HEK293 (cell line): ENCODE data around the gene ALDOA.

Experiments
- GLIS2 ChIP-seq: fragments of 450-650 bp; formaldehyde crosslinking; IDR thresholded peaks from 2 replicates; pipeline ENCODE4 v1.5.1; 2016; ENCODE audit warnings: missing biosample characterization, missing genetic modification characterization
- HOXD13 ChIP-seq: sonication (generic); formaldehyde crosslinking; IDR thresholded peaks from 2 replicates; pipeline ENCODE4 v1.8.0; 2022; ENCODE audit warnings: missing genetic modification reagents, borderline replicate concordance
- SALL2 ChIP-seq: fragments of 450-650 bp; formaldehyde crosslinking; IDR thresholded peaks from 2 replicates; pipeline ENCODE4 v1.5.0; 2017; ENCODE audit warnings: missing biosample characterization, mild to moderate bottlenecking, missing genetic modification characterization, borderline replicate concordance
- SETDB1 ChIP-seq: IDR thresholded peaks from one replicate; pipeline ENCODE4 v1.6.1; 2017; ENCODE audit warnings: mild to moderate bottlenecking, low read length, moderate library complexity, mixed read lengths; ENCODE audit not compliant: insufficient read length
- SP3 ChIP-seq: fragments of 450-650 bp; formaldehyde crosslinking; IDR thresholded peaks from 2 replicates; pipeline ENCODE4 v1.5.1; 2016; ENCODE audit warnings: missing biosample characterization, missing genetic modification characterization
- SP7 ChIP-seq: fragments of 450-650 bp; formaldehyde crosslinking; IDR thresholded peaks from 2 replicates; pipeline ENCODE4 v1.5.1; 2016; ENCODE audit warnings: missing biosample characterization, missing genetic modification characterization
- ZBTB7A ChIP-seq: fragments of 450-650 bp; formaldehyde crosslinking; IDR thresholded peaks from 2 replicates; pipeline ENCODE4 v1.5.1; 2016; ENCODE audit warnings: low read depth, missing biosample characterization, missing genetic modification characterization
- ZBTB8A ChIP-seq: fragments of 450-650 bp; formaldehyde crosslinking; IDR thresholded peaks from 2 replicates; pipeline ENCODE4 v1.5.1; 2016; ENCODE audit warnings: missing biosample characterization, missing genetic modification characterization
- ZFHX2 ChIP-seq: fragments of 450-650 bp; formaldehyde crosslinking; conservative IDR thresholded peaks from 2 replicates; pipeline ENCODE4 v1.5.1; 2016; ENCODE audit warnings: missing biosample characterization, missing genetic modification characterization
- ZNF10 ChIP-seq: fragments of 450-650 bp; formaldehyde crosslinking; IDR thresholded peaks from 2 replicates; pipeline ENCODE4 v1.5.1; 2017; ENCODE audit warnings: missing biosample characterization, missing genetic modification characterization
- ZNF112 ChIP-seq: fragments of 450-650 bp; formaldehyde crosslinking; IDR thresholded peaks from 2 replicates; pipeline ENCODE4 v1.5.0; 2017; ENCODE audit warnings: missing biosample characterization, missing genetic modification characterization
- ZNF121 ChIP-seq: fragments of 450-650 bp; formaldehyde crosslinking; IDR thresholded peaks from 2 replicates; pipeline ENCODE4 v1.5.1; 2016; ENCODE audit warnings: missing biosample characterization, missing genetic modification characterization
- ZNF169 ChIP-seq: fragments of 450-650 bp; formaldehyde crosslinking; IDR thresholded peaks from 2 replicates; pipeline ENCODE4 v1.5.1; 2016; ENCODE audit warnings: missing biosample characterization, missing genetic modification characterization
- ZNF211 ChIP-seq: fragments of 450-650 bp; formaldehyde crosslinking; IDR thresholded peaks from 2 replicates; pipeline ENCODE4 v1.5.1; 2016; ENCODE audit warnings: low read depth, missing biosample characterization, missing genetic modification characterization
- ZNF221 ChIP-seq: fragments of 450-650 bp; formaldehyde crosslinking; IDR thresholded peaks from 2 replicates; pipeline ENCODE4 v1.5.1; 2017; ENCODE audit warnings: missing biosample characterization, missing genetic modification characterization, borderline replicate concordance
- ZNF350 ChIP-seq: fragments of 450-650 bp; formaldehyde crosslinking; IDR thresholded peaks from 2 replicates; pipeline ENCODE4 v1.5.0; 2017; ENCODE audit warnings: missing biosample characterization, mild to moderate bottlenecking, missing genetic modification characterization
- ZNF366 ChIP-seq: fragments of 450-650 bp; formaldehyde crosslinking; conservative IDR thresholded peaks from 2 replicates; pipeline ENCODE4 v1.5.1; 2016; ENCODE audit warnings: missing biosample characterization, missing genetic modification characterization
- ZNF449 ChIP-seq: fragments of 450-650 bp; formaldehyde crosslinking; IDR thresholded peaks from 2 replicates; pipeline ENCODE4 v1.5.1; 2017; ENCODE audit warnings: missing biosample characterization, mild to moderate bottlenecking, missing genetic modification characterization, moderate library complexity
- ZNF473 ChIP-seq: fragments of 450-650 bp; formaldehyde crosslinking; IDR thresholded peaks from 2 replicates; pipeline ENCODE4 v1.5.1; 2017; ENCODE audit warnings: missing biosample characterization, missing genetic modification characterization
- ZNF48 ChIP-seq: fragments of 450-650 bp; formaldehyde crosslinking; IDR thresholded peaks from 2 replicates; pipeline ENCODE4 v1.5.1; 2016; ENCODE audit warnings: missing biosample characterization, missing genetic modification characterization
- ZNF510 ChIP-seq: fragments of 450-650 bp; formaldehyde crosslinking; IDR thresholded peaks from 2 replicates; pipeline ENCODE4 v1.5.1; 2018; ENCODE audit warnings: mild to moderate bottlenecking, missing genetic modification characterization, missing biosample characterization; ENCODE audit not compliant: insufficient replicate concordance
- ZNF571 ChIP-seq: fragments of 450-650 bp; formaldehyde crosslinking; IDR thresholded peaks from 2 replicates; pipeline ENCODE4 v1.5.0; 2017; ENCODE audit warnings: missing biosample characterization, missing genetic modification characterization
- ZNF664 ChIP-seq: fragments of 450-650 bp; formaldehyde crosslinking; IDR thresholded peaks from 2 replicates; pipeline ENCODE4 v1.5.1; 2016; ENCODE audit warnings: missing biosample characterization, missing genetic modification characterization
- ZNF785 ChIP-seq: fragments of 450-650 bp; formaldehyde crosslinking; IDR thresholded peaks from 2 replicates; pipeline ENCODE4 v1.5.1; 2016; ENCODE audit warnings: missing biosample characterization, missing genetic modification characterization
- ZNF843 ChIP-seq: fragments of 450-650 bp; formaldehyde crosslinking; IDR thresholded peaks from 2 replicates; pipeline ENCODE4 v1.5.1; 2016; ENCODE audit warnings: missing biosample characterization, missing genetic modification characterization
- ZSCAN30 ChIP-seq: fragments of 450-650 bp; IDR thresholded peaks from 2 replicates; pipeline ENCODE4 v1.5.1; 2018; ENCODE audit warnings: missing biosample characterization, mild to moderate bottlenecking, missing genetic modification characterization, moderate library complexity
- TF ChIP-seq, protein P1 (sequence below): fragments of 450-650 bp; formaldehyde crosslinking; IDR thresholded peaks from 2 replicates; pipeline ENCODE4 v1.5.1; 2016; ENCODE audit warnings: missing biosample characterization, missing genetic modification characterization
- TF ChIP-seq, protein P2 (sequence below): fragments of 450-650 bp; formaldehyde crosslinking; IDR thresholded peaks from 2 replicates; pipeline ENCODE4 v1.5.1; 2016; ENCODE audit warnings: missing biosample characterization, missing genetic modification characterization
- TF ChIP-seq, protein P3 (sequence below): fragments of 450-650 bp; formaldehyde crosslinking; IDR thresholded peaks from 2 replicates; pipeline ENCODE4 v1.5.1; 2016; ENCODE audit warnings: missing biosample characterization, missing genetic modification characterization
- TF ChIP-seq, protein P4 (sequence below): fragments of 450-650 bp; formaldehyde crosslinking; optimal IDR thresholded peaks from 2 replicates; pipeline ENCODE3; 2016; ENCODE audit warnings: missing biosample characterization, mild to moderate bottlenecking, missing genetic modification characterization
- TF ChIP-seq, protein P5 (sequence below): fragments of 450-650 bp; formaldehyde crosslinking; IDR thresholded peaks from 2 replicates; pipeline ENCODE4 v1.5.1; 2016; ENCODE audit warnings: missing biosample characterization, missing genetic modification characterization
- TF ChIP-seq, protein P6 (sequence below): fragments of 450-650 bp; formaldehyde crosslinking; IDR thresholded peaks from 2 replicates; pipeline ENCODE4; 2016; ENCODE audit warnings: missing biosample characterization, missing genetic modification characterization

ALDOA gene

GRCh38 chr16:30063893-30064728 lies 1.4 kb upstream of the ALDOA start (continued):
- TF ChIP-seq ZNF10: peak; percentile 10; the same call in 1 of the 2 replicates
- TF ChIP-seq, protein P1, sequence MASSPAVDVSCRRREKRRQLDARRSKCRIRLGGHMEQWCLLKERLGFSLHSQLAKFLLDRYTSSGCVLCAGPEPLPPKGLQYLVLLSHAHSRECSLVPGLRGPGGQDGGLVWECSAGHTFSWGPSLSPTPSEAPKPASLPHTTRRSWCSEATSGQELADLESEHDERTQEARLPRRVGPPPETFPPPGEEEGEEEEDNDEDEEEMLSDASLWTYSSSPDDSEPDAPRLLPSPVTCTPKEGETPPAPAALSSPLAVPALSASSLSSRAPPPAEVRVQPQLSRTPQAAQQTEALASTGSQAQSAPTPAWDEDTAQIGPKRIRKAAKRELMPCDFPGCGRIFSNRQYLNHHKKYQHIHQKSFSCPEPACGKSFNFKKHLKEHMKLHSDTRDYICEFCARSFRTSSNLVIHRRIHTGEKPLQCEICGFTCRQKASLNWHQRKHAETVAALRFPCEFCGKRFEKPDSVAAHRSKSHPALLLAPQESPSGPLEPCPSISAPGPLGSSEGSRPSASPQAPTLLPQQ (tag by site-specific recombination): no peak
- peak; percentile 63 for TF ChIP-seq ZSCAN30 (tag by site-specific recombination)
- TF ChIP-seq, protein P2, sequence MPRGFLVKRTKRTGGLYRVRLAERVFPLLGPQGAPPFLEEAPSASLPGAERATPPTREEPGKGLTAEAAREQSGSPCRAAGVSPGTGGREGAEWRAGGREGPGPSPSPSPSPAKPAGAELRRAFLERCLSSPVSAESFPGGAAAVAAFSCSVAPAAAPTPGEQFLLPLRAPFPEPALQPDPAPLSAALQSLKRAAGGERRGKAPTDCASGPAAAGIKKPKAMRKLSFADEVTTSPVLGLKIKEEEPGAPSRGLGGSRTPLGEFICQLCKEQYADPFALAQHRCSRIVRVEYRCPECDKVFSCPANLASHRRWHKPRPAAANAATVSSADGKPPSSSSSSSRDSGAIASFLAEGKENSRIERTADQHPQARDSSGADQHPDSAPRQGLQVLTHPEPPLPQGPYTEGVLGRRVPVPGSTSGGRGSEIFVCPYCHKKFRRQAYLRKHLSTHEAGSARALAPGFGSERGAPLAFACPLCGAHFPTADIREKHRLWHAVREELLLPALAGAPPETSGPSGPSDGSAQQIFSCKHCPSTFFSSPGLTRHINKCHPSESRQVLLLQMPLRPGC (tag by site-specific recombination): no peak
- TF ChIP-seq ZNF121 (tag by site-specific recombination): no peak
- TF ChIP-seq HOXD13 (CRISPR knock-in tag): no peak
- TF ChIP-seq ZNF473 (tag by site-specific recombination): no peak
- TF ChIP-seq ZNF449 (tag by site-specific recombination): no peak
- TF ChIP-seq, protein P3, sequence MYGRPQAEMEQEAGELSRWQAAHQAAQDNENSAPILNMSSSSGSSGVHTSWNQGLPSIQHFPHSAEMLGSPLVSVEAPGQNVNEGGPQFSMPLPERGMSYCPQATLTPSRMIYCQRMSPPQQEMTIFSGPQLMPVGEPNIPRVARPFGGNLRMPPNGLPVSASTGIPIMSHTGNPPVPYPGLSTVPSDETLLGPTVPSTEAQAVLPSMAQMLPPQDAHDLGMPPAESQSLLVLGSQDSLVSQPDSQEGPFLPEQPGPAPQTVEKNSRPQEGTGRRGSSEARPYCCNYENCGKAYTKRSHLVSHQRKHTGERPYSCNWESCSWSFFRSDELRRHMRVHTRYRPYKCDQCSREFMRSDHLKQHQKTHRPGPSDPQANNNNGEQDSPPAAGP (tag by site-specific recombination): peak; percentile 36; the same call in 1 of the 2 replicates
- TF ChIP-seq ZNF785 (tag by site-specific recombination): no peak
- TF ChIP-seq GLIS2: peak; percentile 82
- TF ChIP-seq ZNF366 (tag by site-specific recombination): peak; percentile 69
- TF ChIP-seq, protein P4, sequence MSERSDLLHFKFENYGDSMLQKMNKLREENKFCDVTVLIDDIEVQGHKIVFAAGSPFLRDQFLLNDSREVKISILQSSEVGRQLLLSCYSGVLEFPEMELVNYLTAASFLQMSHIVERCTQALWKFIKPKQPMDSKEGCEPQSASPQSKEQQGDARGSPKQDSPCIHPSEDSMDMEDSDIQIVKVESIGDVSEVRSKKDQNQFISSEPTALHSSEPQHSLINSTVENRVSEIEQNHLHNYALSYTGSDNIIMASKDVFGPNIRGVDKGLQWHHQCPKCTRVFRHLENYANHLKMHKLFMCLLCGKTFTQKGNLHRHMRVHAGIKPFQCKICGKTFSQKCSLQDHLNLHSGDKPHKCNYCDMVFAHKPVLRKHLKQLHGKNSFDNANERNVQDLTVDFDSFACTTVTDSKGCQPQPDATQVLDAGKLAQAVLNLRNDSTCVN (tag by site-specific recombination): no peak
- peak; percentile 34 for TF ChIP-seq SP3 (tag by site-specific recombination)
- TF ChIP-seq SP7 (tag by site-specific recombination): 0 out of 2 replicates have a peak, but pooled peaks have one; percentile 23
- TF ChIP-seq, protein P5, sequence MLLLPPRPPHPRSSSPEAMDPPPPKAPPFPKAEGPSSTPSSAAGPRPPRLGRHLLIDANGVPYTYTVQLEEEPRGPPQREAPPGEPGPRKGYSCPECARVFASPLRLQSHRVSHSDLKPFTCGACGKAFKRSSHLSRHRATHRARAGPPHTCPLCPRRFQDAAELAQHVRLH (tag by site-specific recombination): no peak
- TF ChIP-seq SETDB1: no peak
- no peak for TF ChIP-seq ZNF221 (tag by site-specific recombination)
- TF ChIP-seq ZFHX2 (tag by site-specific recombination): peak; percentile 62; the same call in 1 of the 2 replicates
- TF ChIP-seq, protein P6, sequence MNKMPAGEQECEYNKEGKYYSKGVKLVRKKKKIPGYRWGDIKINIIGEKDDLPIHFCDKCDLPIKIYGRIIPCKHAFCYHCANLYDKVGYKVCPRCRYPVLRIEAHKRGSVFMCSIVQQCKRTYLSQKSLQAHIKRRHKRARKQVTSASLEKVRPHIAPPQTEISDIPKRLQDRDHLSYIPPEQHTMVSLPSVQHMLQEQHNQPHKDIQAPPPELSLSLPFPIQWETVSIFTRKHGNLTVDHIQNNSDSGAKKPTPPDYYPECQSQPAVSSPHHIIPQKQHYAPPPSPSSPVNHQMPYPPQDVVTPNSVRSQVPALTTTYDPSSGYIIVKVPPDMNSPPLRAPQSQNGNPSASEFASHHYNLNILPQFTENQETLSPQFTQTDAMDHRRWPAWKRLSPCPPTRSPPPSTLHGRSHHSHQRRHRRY (tag by site-specific recombination): 0 out of 2 replicates have a peak, but pooled peaks have one; percentile 56
- no peak for TF ChIP-seq ZNF350 (tag by site-specific recombination)
- no peak for TF ChIP-seq ZNF843 (tag by site-specific recombination)
- TF ChIP-seq ZNF571 (tag by site-specific recombination): no peak
- peak; percentile 63; the same call in 1 of the 2 replicates for TF ChIP-seq ZBTB8A (tag by site-specific recombination)
- TF ChIP-seq SALL2 (tag by site-specific recombination): no peak
- no peak for TF ChIP-seq ZNF211 (tag by site-specific recombination)
- TF ChIP-seq ZNF48: no peak
- no peak for TF ChIP-seq ZNF169 (tag by site-specific recombination)
- TF ChIP-seq ZBTB7A: no peak
- no peak for TF ChIP-seq ZNF112
- no peak for TF ChIP-seq ZNF510 (tag by site-specific recombination)
- TF ChIP-seq ZNF664 (tag by site-specific recombination): no peak
